Measurements from ENCODE around the gene GLMP. TPM values are rescaled to one million over a fixed set of nuclear protein-coding genes. Genes with fewer than 3 reads are reported as not detected.

Gene GLMP
- total and polyA plus RNA-seq, 2 of the 13 experiments (the other 11 are each of a cell fraction or from before 2014, with no cell fraction given): 44.6 to 75.8 TPM

DNA sequence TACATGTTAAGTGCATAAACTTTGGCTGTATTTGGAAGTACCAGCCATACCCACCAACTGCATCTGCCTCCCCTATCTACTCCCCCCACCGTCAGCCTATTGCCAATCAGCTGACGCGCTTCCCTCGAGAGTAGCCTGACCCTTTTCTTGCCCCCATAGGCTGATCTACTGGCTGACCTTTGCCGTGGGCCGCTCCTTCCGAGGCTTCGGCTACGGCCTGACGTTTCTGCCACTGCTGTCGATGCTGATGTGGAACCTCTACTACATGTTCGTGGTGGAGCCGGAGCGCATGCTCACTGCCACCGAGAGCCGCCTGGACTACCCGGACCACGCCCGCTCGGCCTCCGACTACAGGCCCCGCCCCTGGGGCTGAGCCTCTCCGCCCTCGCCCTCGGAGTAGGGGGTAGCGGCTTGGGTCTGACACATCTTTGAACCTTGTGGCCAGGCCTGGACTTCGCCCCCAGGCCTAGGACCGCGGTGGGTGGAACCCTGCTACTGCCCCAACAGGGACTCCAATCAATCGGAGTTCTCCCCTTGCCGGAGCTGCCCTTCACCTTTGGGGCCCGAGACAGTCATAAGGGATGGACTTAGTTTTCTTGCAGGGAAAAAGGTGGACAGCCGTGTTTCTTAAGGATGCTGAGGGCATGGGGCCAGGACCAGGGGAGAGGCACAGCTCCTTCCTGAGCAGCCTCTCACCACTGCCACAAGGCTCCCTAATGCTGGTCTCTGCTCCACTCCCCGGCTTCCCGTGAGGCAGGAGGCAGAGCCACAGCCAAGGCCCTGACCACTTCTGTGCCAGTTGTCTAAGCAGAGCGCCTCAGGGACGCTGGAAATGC, 4.0 kb downstream of the GLMP start (continued):
- TF ChIP-seq, protein P1, sequence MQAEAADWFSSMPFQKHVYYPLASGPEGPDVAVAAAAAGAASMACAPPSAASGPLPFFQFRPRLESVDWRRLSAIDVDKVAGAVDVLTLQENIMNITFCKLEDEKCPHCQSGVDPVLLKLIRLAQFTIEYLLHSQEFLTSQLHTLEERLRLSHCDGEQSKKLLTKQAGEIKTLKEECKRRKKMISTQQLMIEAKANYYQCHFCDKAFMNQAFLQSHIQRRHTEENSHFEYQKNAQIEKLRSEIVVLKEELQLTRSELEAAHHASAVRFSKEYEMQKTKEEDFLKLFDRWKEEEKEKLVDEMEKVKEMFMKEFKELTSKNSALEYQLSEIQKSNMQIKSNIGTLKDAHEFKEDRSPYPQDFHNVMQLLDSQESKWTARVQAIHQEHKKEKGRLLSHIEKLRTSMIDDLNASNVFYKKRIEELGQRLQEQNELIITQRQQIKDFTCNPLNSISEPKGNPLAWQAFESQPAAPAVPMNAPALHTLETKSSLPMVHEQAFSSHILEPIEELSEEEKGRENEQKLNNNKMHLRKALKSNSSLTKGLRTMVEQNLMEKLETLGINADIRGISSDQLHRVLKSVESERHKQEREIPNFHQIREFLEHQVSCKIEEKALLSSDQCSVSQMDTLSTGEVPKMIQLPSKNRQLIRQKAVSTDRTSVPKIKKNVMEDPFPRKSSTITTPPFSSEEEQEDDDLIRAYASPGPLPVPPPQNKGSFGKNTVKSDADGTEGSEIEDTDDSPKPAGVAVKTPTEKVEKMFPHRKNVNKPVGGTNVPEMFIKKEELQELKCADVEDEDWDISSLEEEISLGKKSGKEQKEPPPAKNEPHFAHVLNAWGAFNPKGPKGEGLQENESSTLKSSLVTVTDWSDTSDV (CRISPR knock-in tag; IDR thresholded peaks at IDR 0.05): 0 out of 2 replicates have a peak, but pooled peaks have one; percentile 49
- 0 out of 2 replicates have a peak, but pooled peaks have one; percentile 60 for TF ChIP-seq RBAK (CRISPR knock-in tag; IDR thresholded peaks at IDR 0.05)
- no peak for TF ChIP-seq EEA1 (CRISPR knock-in tag; IDR thresholded peaks at IDR 0.05; ENCODE audit: borderline replicate concordance)
- peak; percentile 70; the same call in 1 of the 2 replicates for TF ChIP-seq ZNF598 (CRISPR knock-in tag; IDR thresholded peaks at IDR 0.05; ENCODE audit: borderline replicate concordance)
- TF ChIP-seq HMG20B (CRISPR knock-in tag; conservative IDR thresholded peaks at IDR 0.05): no peak
- peak; percentile 72 for TF ChIP-seq PHF8 (CRISPR knock-in tag; IDR thresholded peaks at IDR 0.05)
- TF ChIP-seq ZNF232 (CRISPR knock-in tag; IDR thresholded peaks at IDR 0.05; ENCODE audit: borderline replicate concordance): peak; percentile 79; the same call in 1 of the 2 replicates
- peak; percentile 78 for TF ChIP-seq SP5 (CRISPR knock-in tag; IDR thresholded peaks at IDR 0.05; ENCODE audit: borderline replicate concordance, low read depth)
- no peak for TF ChIP-seq ZNF383 (CRISPR knock-in tag; IDR thresholded peaks at IDR 0.05; ENCODE audit: borderline replicate concordance)
- peak; percentile 17; the same call in 1 of the 2 replicates for TF ChIP-seq ZNF619 (CRISPR knock-in tag; IDR thresholded peaks at IDR 0.05)
- TF ChIP-seq, protein P2, sequence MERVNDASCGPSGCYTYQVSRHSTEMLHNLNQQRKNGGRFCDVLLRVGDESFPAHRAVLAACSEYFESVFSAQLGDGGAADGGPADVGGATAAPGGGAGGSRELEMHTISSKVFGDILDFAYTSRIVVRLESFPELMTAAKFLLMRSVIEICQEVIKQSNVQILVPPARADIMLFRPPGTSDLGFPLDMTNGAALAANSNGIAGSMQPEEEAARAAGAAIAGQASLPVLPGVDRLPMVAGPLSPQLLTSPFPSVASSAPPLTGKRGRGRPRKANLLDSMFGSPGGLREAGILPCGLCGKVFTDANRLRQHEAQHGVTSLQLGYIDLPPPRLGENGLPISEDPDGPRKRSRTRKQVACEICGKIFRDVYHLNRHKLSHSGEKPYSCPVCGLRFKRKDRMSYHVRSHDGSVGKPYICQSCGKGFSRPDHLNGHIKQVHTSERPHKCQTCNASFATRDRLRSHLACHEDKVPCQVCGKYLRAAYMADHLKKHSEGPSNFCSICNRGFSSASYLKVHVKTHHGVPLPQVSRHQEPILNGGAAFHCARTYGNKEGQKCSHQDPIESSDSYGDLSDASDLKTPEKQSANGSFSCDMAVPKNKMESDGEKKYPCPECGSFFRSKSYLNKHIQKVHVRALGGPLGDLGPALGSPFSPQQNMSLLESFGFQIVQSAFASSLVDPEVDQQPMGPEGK (CRISPR knock-in tag; IDR thresholded peaks at IDR 0.05): peak; percentile 65; the same call in 1 of the 2 replicates
- TF ChIP-seq RNF2 (conservative IDR thresholded peaks at IDR 0.05; ENCODE audit: low read depth): peak; percentile 35; the same call in 1 of the 2 replicates
- TF ChIP-seq, protein P3, sequence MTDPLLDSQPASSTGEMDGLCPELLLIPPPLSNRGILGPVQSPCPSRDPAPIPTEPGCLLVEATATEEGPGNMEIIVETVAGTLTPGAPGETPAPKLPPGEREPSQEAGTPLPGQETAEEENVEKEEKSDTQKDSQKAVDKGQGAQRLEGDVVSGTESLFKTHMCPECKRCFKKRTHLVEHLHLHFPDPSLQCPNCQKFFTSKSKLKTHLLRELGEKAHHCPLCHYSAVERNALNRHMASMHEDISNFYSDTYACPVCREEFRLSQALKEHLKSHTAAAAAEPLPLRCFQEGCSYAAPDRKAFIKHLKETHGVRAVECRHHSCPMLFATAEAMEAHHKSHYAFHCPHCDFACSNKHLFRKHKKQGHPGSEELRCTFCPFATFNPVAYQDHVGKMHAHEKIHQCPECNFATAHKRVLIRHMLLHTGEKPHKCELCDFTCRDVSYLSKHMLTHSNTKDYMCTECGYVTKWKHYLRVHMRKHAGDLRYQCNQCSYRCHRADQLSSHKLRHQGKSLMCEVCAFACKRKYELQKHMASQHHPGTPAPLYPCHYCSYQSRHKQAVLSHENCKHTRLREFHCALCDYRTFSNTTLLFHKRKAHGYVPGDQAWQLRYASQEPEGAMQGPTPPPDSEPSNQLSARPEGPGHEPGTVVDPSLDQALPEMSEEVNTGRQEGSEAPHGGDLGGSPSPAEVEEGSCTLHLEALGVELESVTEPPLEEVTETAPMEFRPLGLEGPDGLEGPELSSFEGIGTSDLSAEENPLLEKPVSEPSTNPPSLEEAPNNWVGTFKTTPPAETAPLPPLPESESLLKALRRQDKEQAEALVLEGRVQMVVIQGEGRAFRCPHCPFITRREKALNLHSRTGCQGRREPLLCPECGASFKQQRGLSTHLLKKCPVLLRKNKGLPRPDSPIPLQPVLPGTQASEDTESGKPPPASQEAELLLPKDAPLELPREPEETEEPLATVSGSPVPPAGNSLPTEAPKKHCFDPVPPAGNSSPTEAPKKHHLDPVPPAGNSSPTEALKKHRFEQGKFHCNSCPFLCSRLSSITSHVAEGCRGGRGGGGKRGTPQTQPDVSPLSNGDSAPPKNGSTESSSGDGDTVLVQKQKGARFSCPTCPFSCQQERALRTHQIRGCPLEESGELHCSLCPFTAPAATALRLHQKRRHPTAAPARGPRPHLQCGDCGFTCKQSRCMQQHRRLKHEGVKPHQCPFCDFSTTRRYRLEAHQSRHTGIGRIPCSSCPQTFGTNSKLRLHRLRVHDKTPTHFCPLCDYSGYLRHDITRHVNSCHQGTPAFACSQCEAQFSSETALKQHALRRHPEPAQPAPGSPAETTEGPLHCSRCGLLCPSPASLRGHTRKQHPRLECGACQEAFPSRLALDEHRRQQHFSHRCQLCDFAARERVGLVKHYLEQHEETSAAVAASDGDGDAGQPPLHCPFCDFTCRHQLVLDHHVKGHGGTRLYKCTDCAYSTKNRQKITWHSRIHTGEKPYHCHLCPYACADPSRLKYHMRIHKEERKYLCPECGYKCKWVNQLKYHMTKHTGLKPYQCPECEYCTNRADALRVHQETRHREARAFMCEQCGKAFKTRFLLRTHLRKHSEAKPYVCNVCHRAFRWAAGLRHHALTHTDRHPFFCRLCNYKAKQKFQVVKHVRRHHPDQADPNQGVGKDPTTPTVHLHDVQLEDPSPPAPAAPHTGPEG (CRISPR knock-in tag; IDR thresholded peaks at IDR 0.05): no peak
- TF ChIP-seq ZNF775 (CRISPR knock-in tag; IDR thresholded peaks at IDR 0.05; ENCODE audit: borderline replicate concordance): no peak
- peak; percentile 12; the same call in 1 of the 2 replicates for TF ChIP-seq GFI1 (CRISPR knock-in tag; IDR thresholded peaks at IDR 0.05; ENCODE audit: borderline replicate concordance)
